Fibroblast of lung (primary cell): ENCODE data around the gene CACTIN.

Experiments
- EZH2 ChIP-seq: IDR thresholded peaks from 2 replicates; pipeline ENCODE4 v1.5.1; 2012; ENCODE audit warnings: low read length, control low read depth, mild to moderate bottlenecking; ENCODE audit errors: missing control alignments
- TF ChIP-seq, protein P1 (sequence below), 2 donors: IDR thresholded peaks in 1 of 2; conservative IDR thresholded peaks in 1 of 2; 1 replicate in 1 of 2; 2 replicates in 1 of 2; pipeline ENCODE4 v1.5.1; 2011 to 2012; ENCODE audit warnings: low read length in 2 of 2, control low read depth in 1 of 2, inconsistent platforms in 1 of 2, low read depth in 1 of 2, mild to moderate bottlenecking in 1 of 2

DNA sequence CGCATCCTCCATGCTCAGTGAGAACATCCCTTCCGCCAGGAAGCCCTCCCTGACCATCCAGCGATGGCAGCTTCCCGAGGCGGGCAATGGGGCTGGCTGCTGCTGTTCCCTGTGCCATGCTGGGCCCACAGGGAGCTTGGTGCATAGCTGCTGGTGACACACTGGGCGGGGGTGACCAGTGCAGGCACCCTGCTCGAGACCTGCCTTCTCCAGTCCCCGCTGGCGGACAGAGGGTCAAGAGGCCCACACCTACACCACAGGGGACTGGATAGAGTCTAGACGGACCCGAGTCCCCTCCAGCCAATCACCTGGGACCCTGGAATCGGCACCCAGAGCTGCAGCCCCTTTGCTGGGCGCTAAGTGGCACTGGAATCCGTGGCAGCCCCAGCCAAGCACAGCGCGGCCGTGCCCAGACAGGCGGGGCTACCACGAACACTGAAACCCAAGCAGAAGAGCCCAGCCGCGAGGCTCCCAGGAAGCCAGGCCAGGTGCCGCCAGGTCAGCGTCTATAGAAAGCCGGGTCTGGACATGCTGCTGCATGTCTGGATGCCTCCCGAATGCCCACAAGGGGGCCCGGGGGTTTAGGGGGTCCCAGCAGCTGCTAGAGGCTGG lies 11.0 kb downstream of the CACTIN start:
- TF ChIP-seq, protein P1, sequence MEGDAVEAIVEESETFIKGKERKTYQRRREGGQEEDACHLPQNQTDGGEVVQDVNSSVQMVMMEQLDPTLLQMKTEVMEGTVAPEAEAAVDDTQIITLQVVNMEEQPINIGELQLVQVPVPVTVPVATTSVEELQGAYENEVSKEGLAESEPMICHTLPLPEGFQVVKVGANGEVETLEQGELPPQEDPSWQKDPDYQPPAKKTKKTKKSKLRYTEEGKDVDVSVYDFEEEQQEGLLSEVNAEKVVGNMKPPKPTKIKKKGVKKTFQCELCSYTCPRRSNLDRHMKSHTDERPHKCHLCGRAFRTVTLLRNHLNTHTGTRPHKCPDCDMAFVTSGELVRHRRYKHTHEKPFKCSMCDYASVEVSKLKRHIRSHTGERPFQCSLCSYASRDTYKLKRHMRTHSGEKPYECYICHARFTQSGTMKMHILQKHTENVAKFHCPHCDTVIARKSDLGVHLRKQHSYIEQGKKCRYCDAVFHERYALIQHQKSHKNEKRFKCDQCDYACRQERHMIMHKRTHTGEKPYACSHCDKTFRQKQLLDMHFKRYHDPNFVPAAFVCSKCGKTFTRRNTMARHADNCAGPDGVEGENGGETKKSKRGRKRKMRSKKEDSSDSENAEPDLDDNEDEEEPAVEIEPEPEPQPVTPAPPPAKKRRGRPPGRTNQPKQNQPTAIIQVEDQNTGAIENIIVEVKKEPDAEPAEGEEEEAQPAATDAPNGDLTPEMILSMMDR (conservative IDR thresholded peaks at IDR 0.05 in 1 of 2, IDR thresholded peaks at IDR 0.05 in 1 of 2; ENCODE audit: low read depth in 1 of 2, low read length in 2 of 2), result no peak
- TF ChIP-seq EZH2, result no peak
